T-helper 2 cell (primary cell): ENCODE data around the gene SLC31A1.

Source experiments
- DNase-seq, 5 experiments: peaks; one replicate each; pipeline versions ENCODE4 v3.0.0 to v3.0.0-alpha.2; 2012 to 2022

Gene SLC31A1

GRCh38 chr9:113309204-113309813, 88.0 kb downstream of the SLC31A1 start:
- DNase-seq = peak in 2 of 5 experiments; percentile 3 to 56

GRCh38 chr9:113310538-113310937, 89.2 kb downstream of the SLC31A1 start:
- peak in 1 of 5 experiments; percentile 38 for DNase-seq

GRCh38 chr9:113311961-113312360, 90.6 kb downstream of the SLC31A1 start:
- DNase-seq = no peak

- DNase-seq = no peak
Measured at GRCh38 chr9:113313261-113313660, 91.9 kb downstream of the SLC31A1 start.
